GM19467 (cell line): ENCODE results near the gene MYPN.
A peak's percentile ranks its signal among the peaks of the same experiment; 100 is the strongest.
"Not testable (repeated sequence)": the region's sequence is repeated elsewhere in the genome, so short reads cannot be mapped to it uniquely, and the experiment has no call there.

ENCODE experiments used
- ATAC-seq: cut with Tn5 transposase; IDR thresholded peaks from one replicate; pipeline ENCODE4 v1.9.1; 2021; ENCODE audit warnings: mild to moderate bottlenecking, moderate library complexity; ENCODE audit not compliant: unreplicated experiment

Gene MYPN

GRCh38 chr10:68135362-68135761 lies 26.1 kb downstream of the MYPN start:
- ATAC-seq: no peak

GRCh38 chr10:68135922-68136792 lies 26.9 kb downstream of the MYPN start:
- ATAC-seq: no peak

GRCh38 chr10:68137171-68137570 lies 27.9 kb downstream of the MYPN start:
- ATAC-seq: no peak

GRCh38 chr10:68138526-68138925 lies 29.2 kb downstream of the MYPN start:
- ATAC-seq: no peak

GRCh38 chr10:68139448-68140272 lies 30.4 kb downstream of the MYPN start:
- no peak for ATAC-seq

GRCh38 chr10:68142761-68143160 lies 33.5 kb downstream of the MYPN start:
- ATAC-seq: no peak

- ATAC-seq: no peak
Observed at GRCh38 chr10:68144709-68145108, 35.4 kb downstream of the MYPN start.

GRCh38 chr10:68145705-68146104 lies 36.4 kb downstream of the MYPN start:
- ATAC-seq: no peak

- ATAC-seq: no peak
Observed at GRCh38 chr10:68146133-68146532, 36.8 kb downstream of the MYPN start.

GRCh38 chr10:68151453-68151852 lies 42.2 kb downstream of the MYPN start:
- no peak for ATAC-seq

GRCh38 chr10:68153473-68154210 lies 44.4 kb downstream of the MYPN start:
- ATAC-seq: no peak

GRCh38 chr10:68154211-68154497 lies 44.9 kb downstream of the MYPN start:
- no peak for ATAC-seq

GRCh38 chr10:68155615-68156210 lies 46.4 kb downstream of the MYPN start:
- ATAC-seq: no peak

GRCh38 chr10:68156373-68157185 lies 47.3 kb downstream of the MYPN start:
- ATAC-seq: no peak

GRCh38 chr10:68157522-68157921 lies 48.2 kb downstream of the MYPN start:
- not testable (repeated sequence) for ATAC-seq

GRCh38 chr10:68158031-68158430 lies 48.7 kb downstream of the MYPN start:
- no peak for ATAC-seq

- peak; percentile 97 for ATAC-seq
Observed at GRCh38 chr10:68163735-68164134, 54.4 kb downstream of the MYPN start.

- ATAC-seq: no peak
Observed at GRCh38 chr10:68165643-68166042, 56.4 kb downstream of the MYPN start.

GRCh38 chr10:68166871-68167585 lies 57.7 kb downstream of the MYPN start:
- no peak for ATAC-seq
